ENCODE data around the gene POLA2. TPM values are rescaled to one million over a fixed set of nuclear protein-coding genes. Genes with fewer than 3 reads are reported as not detected.

POLA2 gene, protein sequence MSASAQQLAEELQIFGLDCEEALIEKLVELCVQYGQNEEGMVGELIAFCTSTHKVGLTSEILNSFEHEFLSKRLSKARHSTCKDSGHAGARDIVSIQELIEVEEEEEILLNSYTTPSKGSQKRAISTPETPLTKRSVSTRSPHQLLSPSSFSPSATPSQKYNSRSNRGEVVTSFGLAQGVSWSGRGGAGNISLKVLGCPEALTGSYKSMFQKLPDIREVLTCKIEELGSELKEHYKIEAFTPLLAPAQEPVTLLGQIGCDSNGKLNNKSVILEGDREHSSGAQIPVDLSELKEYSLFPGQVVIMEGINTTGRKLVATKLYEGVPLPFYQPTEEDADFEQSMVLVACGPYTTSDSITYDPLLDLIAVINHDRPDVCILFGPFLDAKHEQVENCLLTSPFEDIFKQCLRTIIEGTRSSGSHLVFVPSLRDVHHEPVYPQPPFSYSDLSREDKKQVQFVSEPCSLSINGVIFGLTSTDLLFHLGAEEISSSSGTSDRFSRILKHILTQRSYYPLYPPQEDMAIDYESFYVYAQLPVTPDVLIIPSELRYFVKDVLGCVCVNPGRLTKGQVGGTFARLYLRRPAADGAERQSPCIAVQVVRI
- 2.6 and 28.2 TPM in 2 replicates for total RNA-seq

GRCh38 chr11:65261591-65262380 lies at the start of gene POLA2:
POLA2 (plus strand) TSS chr11:65261962; CDS start chr11:65262293, 331 bp downstream.

DNA sequence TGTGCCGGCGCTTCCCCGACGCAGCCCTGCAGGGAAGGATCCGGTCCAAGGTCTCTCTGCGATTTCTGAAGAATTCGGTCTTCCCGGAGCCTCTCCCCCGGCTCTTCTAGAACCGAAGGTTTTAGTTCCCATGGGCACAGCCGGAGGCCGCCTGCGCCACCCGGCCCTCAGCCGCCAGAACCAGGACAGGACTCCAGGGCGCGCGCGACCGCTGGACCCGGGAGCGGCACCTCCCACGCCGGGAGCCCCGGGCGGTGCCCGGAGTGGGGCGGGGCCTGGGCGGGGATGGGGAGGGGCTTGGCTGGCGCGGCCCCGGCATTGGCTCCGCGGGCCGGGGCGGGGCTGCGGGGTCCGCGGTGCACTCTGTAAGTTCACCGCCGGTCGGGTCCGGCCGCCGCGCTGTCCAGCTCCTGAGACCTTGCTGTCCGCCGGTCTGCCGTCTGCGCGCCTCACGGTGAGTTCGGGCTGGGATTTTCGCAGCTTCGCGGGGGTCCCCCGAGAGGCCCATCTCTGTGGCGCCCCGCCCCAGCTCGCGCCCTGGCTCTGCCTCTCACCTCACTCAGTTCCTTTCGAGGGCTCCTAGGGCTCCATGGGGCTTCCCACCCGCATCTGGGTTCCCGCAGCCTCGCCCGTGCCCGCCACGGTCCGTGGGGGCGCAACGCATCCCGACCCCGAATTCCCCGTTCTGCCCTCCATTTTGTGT lies 52.9 kb downstream of the POLA2 start, which contains the start of gene CDC42EP2:
Gene CDC42EP2, plus strand, starts transcription at position 366 of the 703 bp plus-strand sequence. CDS start 6,033 bp downstream, outside the sequence.

Other genes starting within 250 kb of the POLA2 start
- 61.0 and 80.1 TPM in 2 replicates for gene ARL2, start 247.8 kb upstream of the POLA2 start, total RNA-seq
- gene SNX15, start 234.5 kb upstream of the POLA2 start, total RNA-seq, result 13.8 and 18.3 TPM in 2 replicates
- gene SAC3D1, start 220.8 kb upstream of the POLA2 start, total RNA-seq, result 6.3 and 19.3 TPM in 2 replicates
- 6.8 and 11.0 TPM in 2 replicates for gene NAALADL1, start 203.4 kb upstream of the POLA2 start, total RNA-seq
- gene CDCA5, start 177.9 kb upstream of the POLA2 start, total RNA-seq, result 1.1 and 32.4 TPM in 2 replicates
- gene ZFPL1, start 177.7 kb upstream of the POLA2 start, total RNA-seq, result 46.5 and 68.5 TPM in 2 replicates
- gene VPS51, start 165.7 kb upstream of the POLA2 start, total RNA-seq, result 186 and 248 TPM in 2 replicates
- 13.3 and 65.0 TPM in 2 replicates for gene TM7SF2, start 150.1 kb upstream of the POLA2 start, total RNA-seq
- 15.8 and 22.5 TPM in 2 replicates for gene ZNHIT2, start 144.3 kb upstream of the POLA2 start, total RNA-seq
- gene FAU, start 139.8 kb upstream of the POLA2 start, total RNA-seq, result 107 and 347 TPM in 2 replicates
- gene MRPL49, start 139.6 kb upstream of the POLA2 start, total RNA-seq, result 53.4 and 89.2 TPM in 2 replicates
- 31.1 and 197 TPM in 2 replicates for gene SYVN1, start 127.4 kb upstream of the POLA2 start, total RNA-seq
- not detected in 2 replicates for gene SPDYC, start 91.7 kb upstream of the POLA2 start, total RNA-seq
- gene CAPN1, start 80.0 kb upstream of the POLA2 start, total RNA-seq, result 184 and 242 TPM in 2 replicates
- 48.4 and 56.9 TPM in 2 replicates for gene CDC42EP2, start 52.9 kb downstream of the POLA2 start, total RNA-seq
- 49.8 and 57.8 TPM in 2 replicates for gene DPF2, start 71.9 kb downstream of the POLA2 start, total RNA-seq
- gene TIGD3, start 92.8 kb downstream of the POLA2 start, total RNA-seq, result 0.22 TPM in 1 of 2 replicates, not detected in the other
- gene SLC25A45, start 120.7 kb downstream of the POLA2 start, total RNA-seq, result 1.1 and 2.0 TPM in 2 replicates
- gene FRMD8, start 124.7 kb downstream of the POLA2 start, total RNA-seq, result 51.4 and 72.6 TPM in 2 replicates
- 307 and 308 TPM in 2 replicates for gene NEAT1, start 160.8 kb downstream of the POLA2 start, total RNA-seq
- 9,497 and 11,655 TPM in 2 replicates for gene MALAT1, start 237.1 kb downstream of the POLA2 start, total RNA-seq